ENCODE measurements around the gene SCN7A. TPM values are rescaled to one million over a fixed set of nuclear protein-coding genes. Genes with fewer than 3 reads are reported as not detected.

The SCN7A gene
- polyA plus RNA-seq, 2 of the 4 experiments (the other 2 are of a cell fraction): not detected

GRCh38 chr2:166388481-166389070, 105.5 kb downstream of the SCN7A start:
- WGBS (ENCODE audit: missing lambda C conversion rate): 51% methylated on average over 3 of the region's 3 CpGs
- CTCF ChIA-PET: interaction anchor here (0.5 to 1.3 kb wide), 4 partner anchors 13 to 451 kb away, joined by 3 to 4 read pairs (median 4); partner anchors contain the start of gene SCN9A
- DNase-seq (ENCODE audit: low read depth in 1 of 2, low spot score in 1 of 2) (no peak), FAIRE-seq (no peak), ATAC-seq (no peak)
- H3K4me2 ChIP-seq: no peak overlapping the region
- H3K4me3 ChIP-seq: no peak overlapping the region
- H3K27ac ChIP-seq: no peak overlapping the region
- no peaks in the 10 kb centered on the region for H3K9me3 ChIP-seq
- H3K4me1 ChIP-seq: 0 out of 3 replicates have a peak, but pooled peaks cover 2% of the 10 kb centered on the region
- TF ChIP-seq HOXB13 (CRISPR knock-in tag; IDR thresholded peaks at IDR 0.05; ENCODE audit: low read depth) (no peak), MAFK (IDR thresholded peaks at IDR 0.05; ENCODE audit: partially characterized antibody) (peak; percentile 86)
- POLR2A ChIA-PET: no interaction called here

- H3K4me1 ChIP-seq: 0 out of 3 replicates have a peak, but pooled peaks cover 2% of the 10 kb centered on the region
- no peaks in the 10 kb centered on the region for H3K9me3 ChIP-seq
- 83% methylated on average over 1 of the region's 1 CpG for WGBS (ENCODE audit: missing lambda C conversion rate)
- no peak overlapping the region for H3K27ac ChIP-seq
- H3K4me3 ChIP-seq: no peak overlapping the region
- H3K4me2 ChIP-seq: no peak overlapping the region
- peak; percentile 30 for TF ChIP-seq MAFK (IDR thresholded peaks at IDR 0.05; ENCODE audit: partially characterized antibody)
- TF ChIP-seq RFX5 (IDR thresholded peaks at IDR 0.05): no peak
- TF ChIP-seq ZFP36 (IDR thresholded peaks at IDR 0.05; ENCODE audit: borderline replicate concordance, partially characterized antibody): no peak
- TF ChIP-seq CBX8 (IDR thresholded peaks at IDR 0.05): no peak
- ChIA-PET CTCF (interaction anchor here (0.8 to 3.5 kb wide), 11 partner anchors 9 to 95 kb away, joined by 3 to 23 read pairs (median 5); partner anchors contain the start of gene SCN9A), POLR2A (no interaction called here)
- ATAC-seq: no peak; a peak in 1 of 6 replicates
- FAIRE-seq: no peak
- DNase-seq (ENCODE audit: low read depth in 1 of 2, low spot score in 1 of 2): no peak
Measured at GRCh38 chr2:166385313-166385712, 108.7 kb downstream of the SCN7A start.

GRCh38 chr2:166384774-166385173, 109.3 kb downstream of the SCN7A start:
- no peak overlapping the region for H3K27ac ChIP-seq
- H3K4me2 ChIP-seq: peak overlapping the region; percentile 31
- ChIA-PET CTCF (interaction anchor here (0.8 to 3.5 kb wide), 17 partner anchors 10 to 94 kb away, joined by 3 to 23 read pairs (median 4); partner anchors contain the start of gene SCN9A), POLR2A (no interaction called here)
- peak in 1 of 2 experiments; percentile 36 for DNase-seq (ENCODE audit: low read depth in 1 of 2, low spot score in 1 of 2)
- FAIRE-seq: no peak
- TF ChIP-seq SMC3 (IDR thresholded peaks at IDR 0.05) (peak; percentile 70), CEBPB (IDR thresholded peaks at IDR 0.05) (0 out of 4 replicates have a peak, but pooled peaks of 1 of the 2 experiments have one; percentile 3), RAD21 (conservative IDR thresholded peaks at IDR 0.05 in 1 of 2, IDR thresholded peaks at IDR 0.05 in 1 of 2) (peak; percentile 36 to 52), BCL3 (IDR thresholded peaks at IDR 0.05) (no peak), KDM5A (IDR thresholded peaks at IDR 0.05) (no peak)
- TF ChIP-seq, protein P1, sequence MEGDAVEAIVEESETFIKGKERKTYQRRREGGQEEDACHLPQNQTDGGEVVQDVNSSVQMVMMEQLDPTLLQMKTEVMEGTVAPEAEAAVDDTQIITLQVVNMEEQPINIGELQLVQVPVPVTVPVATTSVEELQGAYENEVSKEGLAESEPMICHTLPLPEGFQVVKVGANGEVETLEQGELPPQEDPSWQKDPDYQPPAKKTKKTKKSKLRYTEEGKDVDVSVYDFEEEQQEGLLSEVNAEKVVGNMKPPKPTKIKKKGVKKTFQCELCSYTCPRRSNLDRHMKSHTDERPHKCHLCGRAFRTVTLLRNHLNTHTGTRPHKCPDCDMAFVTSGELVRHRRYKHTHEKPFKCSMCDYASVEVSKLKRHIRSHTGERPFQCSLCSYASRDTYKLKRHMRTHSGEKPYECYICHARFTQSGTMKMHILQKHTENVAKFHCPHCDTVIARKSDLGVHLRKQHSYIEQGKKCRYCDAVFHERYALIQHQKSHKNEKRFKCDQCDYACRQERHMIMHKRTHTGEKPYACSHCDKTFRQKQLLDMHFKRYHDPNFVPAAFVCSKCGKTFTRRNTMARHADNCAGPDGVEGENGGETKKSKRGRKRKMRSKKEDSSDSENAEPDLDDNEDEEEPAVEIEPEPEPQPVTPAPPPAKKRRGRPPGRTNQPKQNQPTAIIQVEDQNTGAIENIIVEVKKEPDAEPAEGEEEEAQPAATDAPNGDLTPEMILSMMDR (IDR thresholded peaks at IDR 0.05): peak; percentile 77
- peak in 1 of 2 experiments; percentile 59; a peak in 3 of 6 replicates for ATAC-seq
- 0 out of 3 replicates have a peak, but pooled peaks cover 2% of the 10 kb centered on the region for H3K4me1 ChIP-seq
- H3K9me3 ChIP-seq: no peaks in the 10 kb centered on the region
- H3K4me3 ChIP-seq: no peak overlapping the region
- WGBS (ENCODE audit: missing lambda C conversion rate): 49% methylated on average over 8 of the region's 8 CpGs

GRCh38 chr2:166382448-166382847, 111.6 kb downstream of the SCN7A start:
- CTCF ChIA-PET: interaction anchor here (0.6 to 3.1 kb wide), 3 partner anchors 11 to 134 kb away, joined by 3 to 19 read pairs (median 3); no protein-coding TSS in a partner anchor
- Histone ChIP-seq H3K4me3 (no peak overlapping the region), H3K27ac (no peak overlapping the region), H3K4me2 (no peak overlapping the region), H3K4me1 (0 out of 3 replicates have a peak, but pooled peaks cover 2% of the 10 kb centered on the region), H3K9me3 (no peaks in the 10 kb centered on the region)
- DNase-seq (ENCODE audit: low read depth in 1 of 2, low spot score in 1 of 2) (no peak), ATAC-seq (no peak), FAIRE-seq (no peak)
- 87% methylated on average over 3 of the region's 3 CpGs for WGBS (ENCODE audit: missing lambda C conversion rate)
- POLR2A ChIA-PET: no interaction called here
- no peak for TF ChIP-seq RARB (CRISPR knock-in tag; IDR thresholded peaks at IDR 0.05)
- no peak for TF ChIP-seq HOXB13 (CRISPR knock-in tag; IDR thresholded peaks at IDR 0.05; ENCODE audit: low read depth)
- TF ChIP-seq EHF (CRISPR knock-in tag; IDR thresholded peaks at IDR 0.05): no peak
- no peak for TF ChIP-seq ZNF302 (CRISPR knock-in tag; IDR thresholded peaks at IDR 0.05)
- TF ChIP-seq, protein P2, sequence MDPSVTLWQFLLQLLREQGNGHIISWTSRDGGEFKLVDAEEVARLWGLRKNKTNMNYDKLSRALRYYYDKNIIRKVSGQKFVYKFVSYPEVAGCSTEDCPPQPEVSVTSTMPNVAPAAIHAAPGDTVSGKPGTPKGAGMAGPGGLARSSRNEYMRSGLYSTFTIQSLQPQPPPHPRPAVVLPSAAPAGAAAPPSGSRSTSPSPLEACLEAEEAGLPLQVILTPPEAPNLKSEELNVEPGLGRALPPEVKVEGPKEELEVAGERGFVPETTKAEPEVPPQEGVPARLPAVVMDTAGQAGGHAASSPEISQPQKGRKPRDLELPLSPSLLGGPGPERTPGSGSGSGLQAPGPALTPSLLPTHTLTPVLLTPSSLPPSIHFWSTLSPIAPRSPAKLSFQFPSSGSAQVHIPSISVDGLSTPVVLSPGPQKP (IDR thresholded peaks at IDR 0.05; ENCODE audit: low read depth, low read length): no peak
- no peak for TF ChIP-seq JUN (IDR thresholded peaks at IDR 0.05)
- TF ChIP-seq BCL3 (IDR thresholded peaks at IDR 0.05): no peak
- TF ChIP-seq HOXA7 (CRISPR knock-in tag; IDR thresholded peaks at IDR 0.05): no peak
- no peak for TF ChIP-seq NR3C1 (IDR thresholded peaks at IDR 0.05)
- no peak for TF ChIP-seq ESRRA (IDR thresholded peaks at IDR 0.05; ENCODE audit: borderline replicate concordance, low read length)
- no peak for TF ChIP-seq TFCP2L1 (CRISPR knock-in tag; IDR thresholded peaks at IDR 0.05)
- TF ChIP-seq SREBF2 (IDR thresholded peaks at IDR 0.05): no peak
- TF ChIP-seq ZSCAN20 (CRISPR knock-in tag; IDR thresholded peaks at IDR 0.05): no peak
- TF ChIP-seq ZC3H11A (IDR thresholded peaks at IDR 0.05): no peak
- TF ChIP-seq FOSB (CRISPR knock-in tag; IDR thresholded peaks at IDR 0.05): no peak
- no peak for TF ChIP-seq BHLHE40 (IDR thresholded peaks at IDR 0.05; ENCODE audit: low read depth, low read length)
- no peak for TF ChIP-seq RCOR1 (IDR thresholded peaks at IDR 0.05; ENCODE audit: low read depth, low read length)

Data from A549 (cell line).